Right cardiac atrium (tissue), 5 donors: ENCODE results near the gene PLPPR3. TPM values are rescaled to one million over a fixed set of nuclear protein-coding genes. Genes with fewer than 3 reads are reported as not detected.

Experiments used
- ATAC-seq, 2 donors: fragments of 200-7000 bp; cut with Tn5 transposase; one replicate each; pipeline versions ENCODE4 v1.8.0 to v1.9.1; 2020; ENCODE audit warnings: moderate library complexity in 2 of 2, mild to moderate bottlenecking in 1 of 2
- DNase-seq, 3 donors: peaks; one replicate each; pipeline ENCODE4 v3.0.0-alpha.2; 2020
- H3K27ac ChIP-seq: one replicate; pipeline ENCODE4 v1.5.1; 2013; ENCODE audit warnings: mild to moderate bottlenecking, low read length, control low read depth, moderate library complexity
- H3K27me3 ChIP-seq: one replicate; pipeline ENCODE4 v1.6.1; 2013; ENCODE audit not compliant: control insufficient read depth, insufficient read depth
- H3K4me1 ChIP-seq: one replicate; pipeline ENCODE4 v1.6.1; 2013; ENCODE audit warnings: low read length; ENCODE audit not compliant: control insufficient read depth, insufficient read depth
- H3K4me3 ChIP-seq: one replicate; pipeline ENCODE4 v1.5.1; 2013; ENCODE audit warnings: low read length, control low read depth
- H3K9me3 ChIP-seq: one replicate; pipeline ENCODE4 v1.6.1; 2013; ENCODE audit warnings: low read length; ENCODE audit not compliant: control insufficient read depth
- WGBS: extraction: QIAGEN DNeasy Blood & Tissue Kit; methylation state at CpG from one replicate; pipeline ENCODE4 v1.1.7; 2013; 5-methylcytosine and 5-hydroxymethylcytosine counted together
- intact Hi-C, 4 donors: fragments of 100-400 bp; cut with DNase I; formaldehyde crosslinking; loops; one replicate each; pipeline versions ENCODE4 v1.11.0 to v1.14.0; 2022 to 2023
- long read RNA-seq, 4 donors: library from polyadenylated mRNA; unstranded; transcript quantifications; one replicate each; pipeline ENCODE4 v2.0.0, GENCODE V29; 2020 to 2021
- polyA plus RNA-seq: library from polyadenylated mRNA; stranded (reverse); fragments of 200-250 nt; gene quantifications from one replicate; pipeline ENCODE4 v1.2.3, GENCODE V29; 2013
- total RNA-seq, 4 donors: library from RNA; stranded (reverse); fragmentation: NEBNext Ultra II Directional; extraction: Animal tissue kit (Norgen Biotek cat#: 25700); gene quantifications; one replicate each; pipeline ENCODE4 v1.2.1, GENCODE V29; 2021
- donor health status: healthy with polysubstance abuse.
- donor health status: DM: no; HTN: yes; CAD: no.
- donor health status: DM: no; HTN: no; CAD: no.
- donor health status: DM: no; HTN: yes; CAD: no; lungs with severe emphysema.
- donor health status: DM: yes; HTN: yes; CAD: no.

Gene PLPPR3, protein sequence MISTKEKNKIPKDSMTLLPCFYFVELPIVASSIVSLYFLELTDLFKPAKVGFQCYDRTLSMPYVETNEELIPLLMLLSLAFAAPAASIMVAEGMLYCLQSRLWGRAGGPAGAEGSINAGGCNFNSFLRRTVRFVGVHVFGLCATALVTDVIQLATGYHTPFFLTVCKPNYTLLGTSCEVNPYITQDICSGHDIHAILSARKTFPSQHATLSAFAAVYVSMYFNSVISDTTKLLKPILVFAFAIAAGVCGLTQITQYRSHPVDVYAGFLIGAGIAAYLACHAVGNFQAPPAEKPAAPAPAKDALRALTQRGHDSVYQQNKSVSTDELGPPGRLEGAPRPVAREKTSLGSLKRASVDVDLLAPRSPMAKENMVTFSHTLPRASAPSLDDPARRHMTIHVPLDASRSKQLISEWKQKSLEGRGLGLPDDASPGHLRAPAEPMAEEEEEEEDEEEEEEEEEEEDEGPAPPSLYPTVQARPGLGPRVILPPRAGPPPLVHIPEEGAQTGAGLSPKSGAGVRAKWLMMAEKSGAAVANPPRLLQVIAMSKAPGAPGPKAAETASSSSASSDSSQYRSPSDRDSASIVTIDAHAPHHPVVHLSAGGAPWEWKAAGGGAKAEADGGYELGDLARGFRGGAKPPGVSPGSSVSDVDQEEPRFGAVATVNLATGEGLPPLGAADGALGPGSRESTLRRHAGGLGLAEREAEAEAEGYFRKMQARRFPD
- not detected for total RNA-seq
- polyA plus RNA-seq, result 0.05 TPM
- long read RNA-seq, donor 1, result 0 reads
- long read RNA-seq, donor 2, result 0 reads
- long read RNA-seq, donor 3, result 0 reads
- long read RNA-seq, donor 4, partial matches to known transcripts, result 1 of 1 reads
- long read RNA-seq, donor 4, other reads (novel, unspliced or antisense), result 0 of 1 reads

DNA sequence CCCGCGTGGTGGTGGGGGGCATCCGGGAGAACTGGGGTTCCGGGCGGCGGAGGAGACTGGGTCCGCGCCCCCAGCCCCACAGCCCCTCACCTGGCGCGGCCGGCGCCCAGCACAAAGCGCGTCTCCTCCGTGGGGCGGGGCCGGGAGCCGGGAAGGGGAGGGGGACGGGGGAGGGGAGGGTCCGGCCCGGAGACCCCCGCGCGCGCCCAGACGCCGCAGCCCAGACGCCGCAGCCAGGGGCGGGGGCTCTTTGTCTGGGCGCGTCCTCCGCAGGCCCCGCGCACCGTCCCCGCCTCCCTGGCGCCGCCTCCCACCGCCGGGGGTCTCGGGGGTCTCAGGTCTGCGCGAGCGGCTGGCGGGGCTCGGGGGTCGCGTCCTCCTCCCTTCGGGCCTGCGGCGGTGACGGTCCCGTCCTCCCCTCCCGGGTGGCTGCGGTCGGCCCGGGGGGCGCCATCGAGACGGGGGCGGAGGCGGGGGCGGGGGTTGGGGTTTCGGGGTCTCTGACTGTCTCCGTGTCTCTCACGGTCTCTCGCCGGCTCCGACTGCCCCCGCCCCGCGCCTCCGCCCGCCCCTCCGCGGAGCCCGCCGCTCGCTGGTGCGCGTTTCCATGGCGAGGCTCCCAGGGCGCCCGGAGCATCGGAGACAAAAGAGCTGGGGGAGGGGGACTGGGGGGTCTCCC is at the start of gene PLPPR3:
Gene PLPPR3 (minus strand): TSS at position 131 of the 679 bp plus-strand sequence. CDS start 396 bp downstream, outside the sequence.
- intact Hi-C loops, result no loop called here
- Histone ChIP-seq H3K27ac (no peak within 1 kb of the TSS), H3K4me3 (peak within 1 kb of the TSS; percentile 46), H3K9me3 (no peaks in the 10 kb centered on the region), H3K4me1 (no peaks in the 10 kb centered on the region), H3K27me3 (no peaks in the 10 kb centered on the region)
- ATAC-seq (peak in 1 of 2 donors; percentile 42), DNase-seq (peak in 1 of 3 donors; percentile 46)
- under 1% methylated on average over 85 of the region's 86 CpGs for WGBS

DNA sequence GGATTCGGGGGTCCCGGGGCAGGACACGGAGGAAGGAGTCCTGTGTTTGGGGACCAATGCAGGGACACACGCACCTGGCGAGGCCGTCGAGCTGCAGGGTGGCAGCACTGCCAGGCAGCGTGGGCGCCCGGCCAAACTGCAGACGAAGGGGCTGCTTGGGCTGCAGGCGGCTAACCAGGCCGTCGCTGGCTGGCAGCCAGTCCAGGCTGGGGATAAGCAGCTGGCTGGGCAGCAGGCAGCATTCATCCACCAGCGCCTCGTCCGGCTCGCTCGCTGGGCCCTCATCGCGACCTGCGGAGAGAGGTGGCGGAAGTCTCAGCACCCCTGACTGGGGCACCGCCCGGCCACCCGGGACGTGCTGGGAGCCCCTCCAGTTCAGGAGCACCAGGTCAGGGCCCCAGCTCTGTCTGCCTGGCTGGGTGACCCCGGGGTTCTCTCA is 49.2 kb upstream of the PLPPR3 start:
- peak; percentile 77 to 93 (median 89) for DNase-seq
- WGBS, result 67% methylated on average over 28 of the region's 28 CpGs
- intact Hi-C loops, result no loop called here

DNA sequence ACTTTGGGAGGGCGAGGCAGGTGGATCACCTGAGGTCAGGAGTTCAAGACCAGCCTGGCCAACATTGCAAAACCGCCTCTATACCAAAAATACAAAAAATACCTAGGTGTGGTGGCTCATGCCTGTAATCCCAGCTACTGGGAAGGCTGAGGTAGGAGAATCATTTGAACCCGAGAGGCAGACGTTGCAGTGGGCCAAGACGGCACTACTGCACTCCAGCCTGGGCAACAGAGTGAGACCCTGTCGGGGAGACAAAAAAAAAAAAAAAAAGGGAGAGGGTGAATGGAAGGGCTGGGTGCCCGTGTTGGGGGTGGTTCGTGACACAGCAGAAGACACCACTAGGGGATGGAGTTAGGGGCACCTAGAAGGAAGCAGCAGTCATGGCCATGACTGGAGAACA is 48.6 kb upstream of the PLPPR3 start:
- Histone ChIP-seq H3K27ac (no peak overlapping the region), H3K27me3 (no peaks in the 10 kb centered on the region), H3K4me1 (no peaks in the 10 kb centered on the region), H3K4me3 (no peak overlapping the region), H3K9me3 (no peaks in the 10 kb centered on the region)
- WGBS, result 92% methylated on average over 8 of the region's 8 CpGs
- ATAC-seq (no peak), DNase-seq (no peak)
- intact Hi-C loops, result no loop called here

More for the DNA sequence above, 49.2 kb upstream of the PLPPR3 start:
- Histone ChIP-seq H3K9me3 (no peaks in the 10 kb centered on the region), H3K27me3 (no peaks in the 10 kb centered on the region), H3K4me1 (no peaks in the 10 kb centered on the region), H3K4me3 (no peak overlapping the region), H3K27ac (no peak overlapping the region)
- peak; percentile 4 to 7 for ATAC-seq

DNA sequence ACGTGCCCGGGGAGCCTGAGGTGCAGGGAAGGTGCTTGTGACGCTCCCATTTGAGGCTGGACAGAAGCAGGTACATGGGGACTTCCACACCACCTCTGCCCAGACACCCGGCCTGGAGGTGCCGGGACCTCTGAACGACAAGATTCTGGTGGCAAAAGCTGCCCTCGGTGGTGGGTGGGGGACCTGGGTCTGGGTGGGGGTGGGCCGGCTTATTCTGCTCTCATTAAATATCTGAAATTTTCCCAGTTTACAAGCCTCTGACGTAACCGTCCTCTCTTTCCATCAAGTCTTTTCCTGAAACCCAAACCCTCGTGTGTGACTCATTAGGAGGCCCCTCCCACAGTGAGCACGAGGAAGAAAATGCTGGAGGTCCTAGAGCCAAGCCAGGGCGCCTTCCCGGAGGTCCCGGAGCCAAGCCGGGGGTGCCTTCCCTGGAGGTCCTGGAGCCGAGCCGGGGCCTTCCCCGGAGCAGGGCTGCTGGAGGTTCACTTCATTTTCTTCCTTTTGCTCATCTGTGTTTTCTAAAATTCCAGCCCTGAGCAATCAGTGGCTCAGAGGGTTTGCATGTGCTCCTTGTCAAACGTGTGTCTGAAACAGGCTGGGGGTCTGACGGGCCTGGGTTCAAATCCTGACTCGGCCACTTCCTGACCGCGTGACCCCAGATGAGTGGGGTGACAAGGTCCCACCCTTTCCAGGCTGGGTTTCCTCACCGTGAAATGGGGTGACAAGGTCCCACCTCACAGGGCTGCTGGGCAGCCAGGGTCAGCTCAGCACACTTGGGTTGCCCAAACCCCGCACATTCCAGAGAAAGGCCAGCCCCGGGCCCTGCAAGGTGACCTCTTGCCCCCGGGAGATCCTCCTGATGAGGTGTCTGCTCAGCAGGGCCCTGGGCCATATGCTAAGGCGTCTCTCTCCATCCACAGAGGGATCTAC is 47.8 kb upstream of the PLPPR3 start:
- peak; percentile 83 to 89 (median 87) for DNase-seq
- Histone ChIP-seq H3K9me3 (no peaks in the 10 kb centered on the region), H3K4me1 (no peaks in the 10 kb centered on the region), H3K27ac (no peak overlapping the region), H3K4me3 (no peak overlapping the region), H3K27me3 (no peaks in the 10 kb centered on the region)
- ATAC-seq, result peak; percentile 39 to 53
- 67% methylated on average over 29 of the region's 29 CpGs for WGBS
- intact Hi-C loops, result loop anchor here in 2 of 4 donors (10.0 kb wide), 1 partner anchor 45 kb away; the partner anchor contains the start of genes KISS1R (in 2 of the 2) and R3HDM4 (in 2 of the 2)

DNA sequence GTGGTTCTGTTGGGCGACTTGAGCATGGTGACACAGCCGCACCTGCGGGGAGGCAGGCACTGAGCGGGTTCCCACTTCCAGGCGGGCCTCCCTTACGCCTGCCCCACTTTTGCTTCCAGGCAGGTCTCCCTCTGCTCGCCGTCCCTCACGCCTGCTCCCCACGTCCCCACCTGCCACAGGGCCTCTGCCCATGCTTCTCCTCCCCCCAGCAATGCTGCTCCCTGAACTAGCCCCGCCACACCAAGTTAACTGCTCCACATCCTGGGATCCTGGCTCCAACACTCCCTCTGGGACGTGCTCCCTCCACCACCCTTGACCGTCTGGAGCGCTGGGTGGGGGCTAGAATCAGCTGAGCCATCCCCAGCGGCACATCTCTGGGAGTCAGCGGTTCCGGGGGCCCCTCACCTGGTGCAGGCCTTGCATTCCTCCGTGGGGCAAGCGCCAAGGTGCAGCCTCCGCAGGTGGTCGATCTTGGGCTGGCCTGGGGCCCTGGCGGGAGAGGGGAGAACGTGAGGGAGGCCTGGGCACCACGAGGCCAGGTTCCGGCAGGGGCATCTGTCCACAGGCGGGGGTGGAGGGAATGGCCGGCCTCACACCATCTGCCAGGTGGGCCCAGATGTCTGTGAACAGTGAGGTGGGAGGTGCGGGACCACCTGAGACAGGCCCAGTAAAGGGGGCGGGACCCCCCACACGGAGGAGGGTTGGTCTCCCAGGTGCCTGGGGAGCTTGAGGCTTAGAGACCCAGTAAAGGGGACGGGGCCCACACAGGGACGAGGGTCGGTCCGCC is 46.9 kb upstream of the PLPPR3 start:
- intact Hi-C loops, result loop anchor here in 2 of 4 donors (10.0 kb wide), 1 partner anchor 46 kb away; the partner anchor contains the start of genes KISS1R (in 2 of the 2) and R3HDM4 (in 2 of the 2)

DNA sequence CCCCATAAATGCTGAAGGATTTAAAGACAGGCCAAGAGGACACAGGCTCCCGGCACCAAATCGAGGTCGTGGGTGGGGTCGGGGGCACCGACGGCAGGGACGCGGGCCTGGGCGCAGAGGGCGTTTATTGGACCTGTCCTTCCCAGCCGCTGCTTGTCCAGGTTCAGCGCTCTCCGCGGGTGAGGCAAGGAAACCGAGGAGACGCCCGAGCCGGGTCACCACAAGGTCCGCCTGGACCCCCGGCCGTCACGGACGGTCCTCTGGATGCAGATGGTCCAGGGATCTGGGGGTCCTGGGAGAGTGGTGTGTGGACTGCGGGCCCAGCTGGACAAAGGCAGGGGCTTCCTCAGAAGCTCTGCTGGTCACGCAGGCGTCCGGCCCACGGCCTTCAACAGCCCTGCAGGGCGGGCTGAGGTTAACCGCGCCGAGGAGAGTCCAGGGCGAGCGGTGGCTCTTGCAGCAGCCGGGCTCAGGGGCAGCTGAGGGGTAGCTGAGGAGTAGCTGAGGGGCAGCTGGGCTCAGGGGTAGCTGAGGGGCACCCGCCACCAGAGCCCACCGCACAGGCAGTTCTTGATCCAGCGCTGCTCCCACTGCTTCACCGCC is 46.2 kb upstream of the PLPPR3 start:
- no peaks in the 10 kb centered on the region for H3K4me1 ChIP-seq

More for the DNA sequence above, 46.9 kb upstream of the PLPPR3 start:
- DNase-seq (peak in 1 of 3 donors; percentile 65), ATAC-seq (peak; percentile 0 to 1)
- WGBS, result 92% methylated on average over 34 of the region's 34 CpGs
- H3K27me3 ChIP-seq, result no peaks in the 10 kb centered on the region
- H3K27ac ChIP-seq, result no peak overlapping the region
- no peaks in the 10 kb centered on the region for H3K4me1 ChIP-seq
- H3K9me3 ChIP-seq, result no peaks in the 10 kb centered on the region
- H3K4me3 ChIP-seq, result no peak overlapping the region

DNA sequence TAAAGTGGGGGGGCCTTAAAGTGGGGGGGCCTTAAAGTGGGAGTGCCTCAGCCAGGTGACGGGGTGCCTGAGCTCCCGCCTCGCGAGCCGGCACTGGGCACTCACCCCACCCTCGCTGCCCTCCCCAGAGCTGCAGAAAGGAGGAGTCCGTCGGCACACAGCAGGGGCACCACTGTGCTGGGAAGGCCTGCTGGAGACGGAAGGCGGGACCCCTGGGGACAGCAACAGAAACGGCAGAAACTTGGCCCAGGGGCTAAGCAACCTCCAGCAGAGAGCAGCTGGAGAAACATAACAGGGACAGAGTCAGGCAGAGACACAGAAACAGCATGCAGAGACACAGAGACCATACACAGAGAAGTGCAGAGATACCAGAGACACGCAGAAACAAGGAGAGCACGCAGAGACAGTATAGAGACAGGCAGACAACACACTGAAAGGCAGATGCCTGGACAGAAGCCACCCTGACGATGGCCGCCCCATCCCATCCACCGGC is 45.6 kb upstream of the PLPPR3 start:
- DNase-seq, result peak in 2 of 3 donors; percentile 76 to 84
- H3K4me3 ChIP-seq, result no peak overlapping the region
- no peak overlapping the region for H3K27ac ChIP-seq
- 61% methylated on average over 16 of the region's 16 CpGs for WGBS
- H3K4me1 ChIP-seq, result no peaks in the 10 kb centered on the region
- no peak for ATAC-seq
- H3K27me3 ChIP-seq, result no peaks in the 10 kb centered on the region
- no peaks in the 10 kb centered on the region for H3K9me3 ChIP-seq
- intact Hi-C loops, result loop anchor here in 2 of 4 donors (10.0 kb wide), 1 partner anchor 47 kb away; the partner anchor contains the start of genes KISS1R (in 2 of the 2) and R3HDM4 (in 2 of the 2)

More for the DNA sequence above, 46.2 kb upstream of the PLPPR3 start:
- 92% methylated on average over 39 of the region's 39 CpGs for WGBS
- Histone ChIP-seq H3K27me3 (no peaks in the 10 kb centered on the region), H3K4me3 (no peak overlapping the region), H3K27ac (no peak overlapping the region), H3K9me3 (no peaks in the 10 kb centered on the region)
- ATAC-seq (no peak), DNase-seq (peak in 1 of 3 donors; percentile 61)
- intact Hi-C loops, result loop anchor here in 2 of 4 donors (10.0 kb wide), 1 partner anchor 47 kb away; the partner anchor contains the start of genes KISS1R (in 2 of the 2) and R3HDM4 (in 2 of the 2)

DNA sequence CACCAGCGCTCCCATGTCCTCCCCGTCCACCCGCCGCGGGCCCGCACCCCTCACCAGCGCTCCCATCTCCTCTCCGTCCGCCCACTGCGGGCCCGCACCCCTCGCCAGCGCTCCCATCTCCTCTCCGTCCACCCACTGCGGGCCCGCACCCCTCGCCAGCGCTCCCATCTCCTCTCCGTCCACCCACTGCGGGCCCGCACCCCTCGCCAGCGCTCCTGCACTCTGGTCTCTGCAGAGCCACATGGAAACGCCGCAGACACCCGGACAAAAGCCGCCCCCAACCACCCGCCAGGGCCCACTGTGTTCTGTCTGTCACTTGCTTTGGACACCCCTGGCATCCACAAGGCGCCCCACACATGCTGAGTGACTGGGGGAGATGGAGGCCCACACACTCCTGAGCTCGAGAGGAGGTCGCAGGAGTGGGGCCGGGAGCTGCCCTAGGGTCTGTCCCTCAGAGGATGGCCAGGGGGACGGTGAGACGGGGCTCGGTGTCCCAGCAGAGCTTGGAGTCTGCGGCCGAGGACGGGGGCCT is 45.1 kb upstream of the PLPPR3 start:
- H3K9me3 ChIP-seq, result no peaks in the 10 kb centered on the region
- DNase-seq (peak in 1 of 3 donors; percentile 69), ATAC-seq (no peak)
- intact Hi-C loops, result loop anchor here in 2 of 4 donors (10.0 kb wide), 1 partner anchor 48 kb away; the partner anchor contains the start of genes KISS1R (in 2 of the 2) and R3HDM4 (in 2 of the 2)
- H3K4me3 ChIP-seq, result no peak overlapping the region
- 86% methylated on average over 38 of the region's 38 CpGs for WGBS
- H3K27me3 ChIP-seq, result no peaks in the 10 kb centered on the region
- no peak overlapping the region for H3K27ac ChIP-seq
- H3K4me1 ChIP-seq, result no peaks in the 10 kb centered on the region
